ENCODE measurements around the gene CACNA1H.
"Not testable (repeated sequence)": the region's sequence is repeated elsewhere in the genome, so short reads cannot be mapped to it uniquely, and the experiment has no call there.

CACNA1H gene

GRCh38 chr16:1228227-1228626 lies 75.3 kb downstream of the CACNA1H start:
- not testable (repeated sequence) for H3K27ac ChIP-seq; H3K27me3 ChIP-seq; H3K4me1 ChIP-seq (ENCODE audit: control insufficient read depth in 1 of 2, insufficient read depth in 1 of 2, low read depth in 1 of 2, low read length in 1 of 2); H3K9me3 ChIP-seq; H3K4me3 ChIP-seq (ENCODE audit: low read depth in 1 of 2, low read length in 1 of 2); H3K36me3 ChIP-seq

- not testable (repeated sequence) for H3K4me3 ChIP-seq (ENCODE audit: low read depth in 1 of 2, low read length in 1 of 2); H3K36me3 ChIP-seq; H3K27ac ChIP-seq; H3K9me3 ChIP-seq; H3K4me1 ChIP-seq (ENCODE audit: control insufficient read depth in 1 of 2, insufficient read depth in 1 of 2, low read depth in 1 of 2, low read length in 1 of 2); H3K27me3 ChIP-seq
These were observed 76.6 kb downstream of the CACNA1H start for GRCh38 chr16:1229476-1229875.

GRCh38 chr16:1230084-1230470 lies 77.2 kb downstream of the CACNA1H start, which contains the start of gene TPSB2:
Gene TPSB2, minus strand, starts transcription at chr16:1230184. Its CDS starts 233 bp downstream, at chr16:1229951.
- H3K4me1 ChIP-seq (ENCODE audit: control insufficient read depth in 1 of 2, insufficient read depth in 1 of 2, low read depth in 1 of 2, low read length in 1 of 2); H3K4me3 ChIP-seq (ENCODE audit: low read depth in 1 of 2, low read length in 1 of 2): not testable (repeated sequence)

GRCh38 chr16:1230471-1231212 lies 77.7 kb downstream of the CACNA1H start:
- not testable (repeated sequence) for H3K4me1 ChIP-seq (ENCODE audit: control insufficient read depth in 1 of 2, insufficient read depth in 1 of 2, low read depth in 1 of 2, low read length in 1 of 2); H3K27ac ChIP-seq; H3K9me3 ChIP-seq; H3K27me3 ChIP-seq; H3K36me3 ChIP-seq; H3K4me3 ChIP-seq (ENCODE audit: low read depth in 1 of 2, low read length in 1 of 2)

More at GRCh38 chr16:1230084-1230470, 77.2 kb downstream of the CACNA1H start, which contains the start of gene TPSB2:
- H3K36me3 ChIP-seq, H3K27me3 ChIP-seq, H3K9me3 ChIP-seq, H3K27ac ChIP-seq: not testable (repeated sequence)

GRCh38 chr16:1231301-1231700 lies 78.4 kb downstream of the CACNA1H start:
- H3K4me1 ChIP-seq (ENCODE audit: control insufficient read depth in 1 of 2, insufficient read depth in 1 of 2, low read depth in 1 of 2, low read length in 1 of 2); H3K36me3 ChIP-seq; H3K4me3 ChIP-seq (ENCODE audit: low read depth in 1 of 2, low read length in 1 of 2); H3K27ac ChIP-seq; H3K9me3 ChIP-seq; H3K27me3 ChIP-seq: not testable (repeated sequence)

- H3K9me3 ChIP-seq; H3K4me3 ChIP-seq (ENCODE audit: low read depth in 1 of 2, low read length in 1 of 2); H3K4me1 ChIP-seq (ENCODE audit: control insufficient read depth in 1 of 2, insufficient read depth in 1 of 2, low read depth in 1 of 2, low read length in 1 of 2); H3K27ac ChIP-seq; H3K36me3 ChIP-seq; H3K27me3 ChIP-seq: not testable (repeated sequence)
These were observed 79.3 kb downstream of the CACNA1H start for GRCh38 chr16:1232049-1232748.

- H3K27ac ChIP-seq; H3K4me1 ChIP-seq (ENCODE audit: control insufficient read depth in 1 of 2, insufficient read depth in 1 of 2, low read depth in 1 of 2, low read length in 1 of 2); H3K36me3 ChIP-seq; H3K27me3 ChIP-seq; H3K4me3 ChIP-seq (ENCODE audit: low read depth in 1 of 2, low read length in 1 of 2); H3K9me3 ChIP-seq: not testable (repeated sequence)
These were observed 83.8 kb downstream of the CACNA1H start for GRCh38 chr16:1236659-1237058.

GRCh38 chr16:1237990-1238389 lies 85.1 kb downstream of the CACNA1H start:
- Histone ChIP-seq H3K4me3 (ENCODE audit: low read depth in 1 of 2, low read length in 1 of 2) (no peak overlapping the region), H3K27ac (no peak overlapping the region), H3K36me3 (no peaks in the 10 kb centered on the region), H3K9me3 (no peaks in the 10 kb centered on the region), H3K4me1 (ENCODE audit: control insufficient read depth in 1 of 2, insufficient read depth in 1 of 2, low read depth in 1 of 2, low read length in 1 of 2) (no peaks in the 10 kb centered on the region), H3K27me3 (peaks cover 5% of the 10 kb centered on the region)
- no peak for TF ChIP-seq CTCF (IDR thresholded peaks at IDR 0.05)

GRCh38 chr16:1238909-1239308 lies 86.0 kb downstream of the CACNA1H start:
- H3K4me3 ChIP-seq (ENCODE audit: low read depth in 1 of 2, low read length in 1 of 2); H3K36me3 ChIP-seq; H3K27me3 ChIP-seq; H3K9me3 ChIP-seq; H3K27ac ChIP-seq; H3K4me1 ChIP-seq (ENCODE audit: control insufficient read depth in 1 of 2, insufficient read depth in 1 of 2, low read depth in 1 of 2, low read length in 1 of 2): not testable (repeated sequence)

- H3K9me3 ChIP-seq; H3K36me3 ChIP-seq; H3K4me1 ChIP-seq (ENCODE audit: control insufficient read depth in 1 of 2, insufficient read depth in 1 of 2, low read depth in 1 of 2, low read length in 1 of 2); H3K27me3 ChIP-seq; H3K4me3 ChIP-seq (ENCODE audit: low read depth in 1 of 2, low read length in 1 of 2); H3K27ac ChIP-seq: not testable (repeated sequence)
These were observed 86.7 kb downstream of the CACNA1H start for GRCh38 chr16:1239575-1239974.

GRCh38 chr16:1240436-1240835 lies 87.5 kb downstream of the CACNA1H start, which contains the start of gene TPSAB1:
Gene TPSAB1, plus strand, starts transcription at chr16:1240705. Its CDS starts 234 bp downstream, at chr16:1240939.
- not testable (repeated sequence) for H3K4me3 ChIP-seq (ENCODE audit: low read depth in 1 of 2, low read length in 1 of 2); H3K36me3 ChIP-seq
- H3K27me3 ChIP-seq: peaks cover 12% of the 10 kb centered on the region

GRCh38 chr16:1241081-1241480 lies 88.2 kb downstream of the CACNA1H start:
- peaks cover 19% of the 10 kb centered on the region for H3K27me3 ChIP-seq
- H3K4me1 ChIP-seq (ENCODE audit: control insufficient read depth in 1 of 2, insufficient read depth in 1 of 2, low read depth in 1 of 2, low read length in 1 of 2); H3K9me3 ChIP-seq; H3K27ac ChIP-seq; H3K36me3 ChIP-seq; H3K4me3 ChIP-seq (ENCODE audit: low read depth in 1 of 2, low read length in 1 of 2): not testable (repeated sequence)

More at GRCh38 chr16:1240436-1240835, 87.5 kb downstream of the CACNA1H start, which contains the start of gene TPSAB1:
- not testable (repeated sequence) for H3K9me3 ChIP-seq; H3K27ac ChIP-seq; H3K4me1 ChIP-seq (ENCODE audit: control insufficient read depth in 1 of 2, insufficient read depth in 1 of 2, low read depth in 1 of 2, low read length in 1 of 2)

GRCh38 chr16:1243363-1243762 lies 90.5 kb downstream of the CACNA1H start:
- H3K27ac ChIP-seq; H3K4me3 ChIP-seq (ENCODE audit: low read depth in 1 of 2, low read length in 1 of 2); H3K36me3 ChIP-seq; H3K9me3 ChIP-seq; H3K4me1 ChIP-seq (ENCODE audit: control insufficient read depth in 1 of 2, insufficient read depth in 1 of 2, low read depth in 1 of 2, low read length in 1 of 2): not testable (repeated sequence)
- H3K27me3 ChIP-seq: peaks cover 25% of the 10 kb centered on the region

Data from neutrophil (primary cell).